ENCODE measurements around the gene ABHD16B. TPM values are rescaled to one million over a fixed set of nuclear protein-coding genes. Genes with fewer than 3 reads are reported as not detected.

The ABHD16B gene
- total and polyA plus RNA-seq, 10 of the 15 experiments (the other 5 are each of a cell fraction or from before 2014, with no cell fraction given): 0.13 TPM; not detected in 9

GRCh38 chr20:63896264-63897105 lies 35.2 kb downstream of the ABHD16B start:
- ATAC-seq: peak; percentile 83
- WGBS (ENCODE audit: insufficient coverage, insufficient replicate concordance, low lambda C conversion rate, missing lambda C conversion rate): 27% methylated on average over 18 of the region's 18 CpGs
- peak overlapping the region; percentile 86 for H3K4me3 ChIP-seq
- peaks cover 59% of the 10 kb centered on the region for H3K79me2 ChIP-seq (ENCODE audit: control insufficient read depth, insufficient read depth, low read length)
- H3K9ac ChIP-seq (ENCODE audit: control insufficient read depth, insufficient read depth, low read length): peak overlapping the region; percentile 68
- CTCF ChIA-PET: interaction anchor here (0.6 to 1.7 kb wide), 9 partner anchors 14 to 359 kb away, joined by 3 to 5 read pairs (median 3); partner anchors contain the start of genes PRPF6, PTK6 and UCKL1
- SMC1A ChIA-PET (ENCODE audit: uncharacterized antibody, unreplicated experiment): interaction anchor here (0.7 to 2.0 kb wide), 7 partner anchors 11 to 254 kb away, joined by 3 to 8 read pairs (median 3); partner anchors contain the start of gene TPD52L2
- peak overlapping the region; percentile 84 for H3K27ac ChIP-seq (ENCODE audit: control insufficient read depth, insufficient read depth)
- H4K20me1 ChIP-seq (ENCODE audit: control insufficient read depth, insufficient read depth): peaks cover 5% of the 10 kb centered on the region
- peak overlapping the region; percentile 97 for H3K4me2 ChIP-seq (ENCODE audit: control insufficient read depth, insufficient read depth)
- DNase-seq (ENCODE audit: low read depth, low spot score): no peak
- no peaks in the 10 kb centered on the region for H3K27me3 ChIP-seq (replicated peaks in 1 of 2; ENCODE audit: control insufficient read depth in 2 of 2, insufficient read depth in 2 of 2, low read length in 1 of 2)
- H3K9me3 ChIP-seq (replicated peaks; ENCODE audit: control insufficient read depth, insufficient read depth, low read length): no peaks in the 10 kb centered on the region
- in situ Hi-C loops (cut with MboI): no loop called here
- intact Hi-C loops (cut with micrococcal nuclease; ENCODE audit: unreplicated experiment): loop anchor here (1.0 kb wide), 1 partner anchor 60 kb away; the partner anchor contains the start of gene UCKL1
- peak; percentile 95 for FAIRE-seq
- H3K36me3 ChIP-seq (ENCODE audit: control insufficient read depth in 2 of 2, insufficient read depth in 2 of 2, low read length in 1 of 2): no peaks in the 10 kb centered on the region; a peak in 2 of 4 replicates
- H2AFZ ChIP-seq (ENCODE audit: control insufficient read depth, low read depth, low read length): no peak overlapping the region
- peaks cover 7% of the 10 kb centered on the region for H3K4me1 ChIP-seq (ENCODE audit: control insufficient read depth, insufficient read depth, low read length)
- RAD21 ChIA-PET (ENCODE audit: unreplicated experiment): interaction anchor here (0.5 to 1.5 kb wide), 10 partner anchors 22 to 359 kb away, joined by 3 to 4 read pairs (median 3); partner anchors contain the start of genes PTK6 and RTEL1
- BruUV-seq (replicated peaks): TSS peak; percentile 68
- POLR2A ChIA-PET: interaction anchor here (0.6 to 1.2 kb wide), 7 partner anchors 8 to 254 kb away, joined by 3 to 6 read pairs (median 3); partner anchors contain the start of genes RGS19 and TPD52L2
- peak; percentile 42 to 49; a peak in 2 of 4 replicates for TF ChIP-seq IKZF2 (IDR thresholded peaks at IDR 0.05)
- TF ChIP-seq ZNF384 (IDR thresholded peaks at IDR 0.05; ENCODE audit: borderline replicate concordance, low read depth, low read length): no peak
- TF ChIP-seq CREM (IDR thresholded peaks at IDR 0.05; ENCODE audit: low read depth): no peak
- TF ChIP-seq FOS (IDR thresholded peaks at IDR 0.05; ENCODE audit: borderline replicate concordance, extremely low read depth, insufficient read length): no peak
- no peak for TF ChIP-seq RBBP5 (conservative IDR thresholded peaks at IDR 0.05)
- no peak for TF ChIP-seq ZBTB11 (CRISPR knock-in tag; IDR thresholded peaks at IDR 0.05)
- TF ChIP-seq SRF (IDR thresholded peaks at IDR 0.05; ENCODE audit: low read depth in 2 of 2, low read length in 2 of 2): no peak
- TF ChIP-seq MAX (IDR thresholded peaks at IDR 0.05; ENCODE audit: low read depth, low read length): no peak
- TF ChIP-seq CHD1 (IDR thresholded peaks at IDR 0.05; ENCODE audit: low read depth, low read length): no peak
- TF ChIP-seq REST (IDR thresholded peaks at IDR 0.05; ENCODE audit: low read depth, low read length): no peak
- no peak for TF ChIP-seq SUZ12 (IDR thresholded peaks at IDR 0.05; ENCODE audit: unreplicated experiment)
- TF ChIP-seq TBL1XR1 (IDR thresholded peaks at IDR 0.05; ENCODE audit: low read depth, low read length): no peak
- TF ChIP-seq YBX1 (IDR thresholded peaks at IDR 0.05): no peak
- TF ChIP-seq RAD51 (IDR thresholded peaks at IDR 0.05): no peak
- no peak for TF ChIP-seq EP300 (IDR thresholded peaks at IDR 0.05; ENCODE audit: borderline replicate concordance in 1 of 2, control insufficient read depth in 1 of 2, low read depth in 2 of 2, low read length in 2 of 2)
- TF ChIP-seq NFYB (IDR thresholded peaks at IDR 0.05; ENCODE audit: insufficient read depth, low read depth, low read length): no peak
